NCI-H128 (cell line): ENCODE data around the gene MIX23.

Experiments used
- DNase-seq: peaks from one replicate; lab custom pipeline; 2025; ENCODE audit not compliant: unreplicated experiment; lab: John Stamatoyannopoulos, UW

The MIX23 gene

GRCh38 chr3:122353215-122353614 is 29.8 kb downstream of the MIX23 start:
- DNase-seq, result no peak

GRCh38 chr3:122351612-122352011 is 31.4 kb downstream of the MIX23 start:
- no peak for DNase-seq

GRCh38 chr3:122350814-122351418 is 32.1 kb downstream of the MIX23 start:
- DNase-seq, result no peak

GRCh38 chr3:122349171-122349570 is 33.9 kb downstream of the MIX23 start:
- no peak for DNase-seq

- DNase-seq, result no peak
Measured at GRCh38 chr3:122343654-122344053, 39.4 kb downstream of the MIX23 start.

- no peak for DNase-seq
Measured at GRCh38 chr3:122342803-122343202, 40.2 kb downstream of the MIX23 start.

GRCh38 chr3:122332551-122332950 is 50.5 kb downstream of the MIX23 start:
- no peak for DNase-seq

GRCh38 chr3:122331886-122332285 is 51.1 kb downstream of the MIX23 start:
- DNase-seq, result no peak

- DNase-seq, result no peak
Measured at GRCh38 chr3:122325769-122326168, 57.3 kb downstream of the MIX23 start.

GRCh38 chr3:122324871-122325323 is 58.1 kb downstream of the MIX23 start, which contains the start of gene CSTA:
TSS of gene CSTA (plus strand) at chr3:122325248. CDS start at chr3:122325293, 45 bp downstream.
- no peak for DNase-seq

- no peak for DNase-seq
Measured at GRCh38 chr3:122322095-122323075, 60.6 kb downstream of the MIX23 start.

GRCh38 chr3:122318620-122319019 is 64.4 kb downstream of the MIX23 start:
- no peak for DNase-seq

GRCh38 chr3:122316368-122316767 is 66.7 kb downstream of the MIX23 start:
- no peak for DNase-seq

GRCh38 chr3:122315619-122316018 is 67.4 kb downstream of the MIX23 start:
- no peak for DNase-seq

GRCh38 chr3:122314228-122314876 is 68.7 kb downstream of the MIX23 start:
- DNase-seq, result no peak

GRCh38 chr3:122313281-122313680 is 69.8 kb downstream of the MIX23 start:
- DNase-seq, result no peak

GRCh38 chr3:122312826-122313225 is 70.2 kb downstream of the MIX23 start:
- DNase-seq, result no peak

GRCh38 chr3:122310361-122310760 is 72.7 kb downstream of the MIX23 start:
- DNase-seq, result no peak
